PFSK-1 (cell line): ENCODE results near the gene FRMD4A.

Source experiments
- FOXP2 ChIP-seq: optimal IDR thresholded peaks from 2 replicates; pipeline ENCODE3; 2011; ENCODE audit warnings: borderline replicate concordance, control low read depth, inconsistent platforms; ENCODE audit not compliant: insufficient read depth; ENCODE audit errors: extremely low read length, extremely low read depth
- POLR2AphosphoS5 ChIP-seq: IDR thresholded peaks from 2 replicates; pipeline ENCODE4 v1.6.1; 2012; ENCODE audit warnings: low read depth, mild to moderate bottlenecking, control low read depth, low read length, moderate library complexity

- TF ChIP-seq POLR2AphosphoS5 (no peak), FOXP2 (no peak)
Measured at GRCh38 chr10:13690281-13690825, 640.4 kb downstream of the FRMD4A start.
